CD14-positive monocyte (primary cell): ENCODE results near the gene SV2B. TPM values are rescaled to one million over a fixed set of nuclear protein-coding genes. Genes with fewer than 3 reads are reported as not detected.

Source experiments
- DNase-seq, 3 donors: peaks; one replicate each; pipeline ENCODE4 v3.0.0-alpha.2; 2011 to 2022
- H2AFZ ChIP-seq: 2 replicates; pipeline ENCODE4 v1.6.0; 2012; ENCODE audit warnings: mild to moderate bottlenecking, low read depth, low read length, inconsistent platforms; ENCODE audit not compliant: insufficient read depth, poor library complexity, severe bottlenecking
- H3K27ac ChIP-seq, 2 donors: 1 replicate in 1 of 2; 2 replicates in 1 of 2; pipeline ENCODE4 v1.5.1; 2012 to 2013; ENCODE audit warnings: low read length in 2 of 2, control low read depth in 1 of 2, inconsistent platforms in 1 of 2, low read depth in 1 of 2, mild to moderate bottlenecking in 1 of 2
- H3K27me3 ChIP-seq, 2 donors: one replicate each; pipeline versions ENCODE4 v1.6.0 to v1.6.1; 2011 to 2013; ENCODE audit warnings: low read length in 2 of 2; ENCODE audit not compliant: control insufficient read depth in 2 of 2, insufficient read depth in 2 of 2
- H3K36me3 ChIP-seq, 2 donors: replicated peaks in 1 of 2; 1 replicate in 1 of 2; 2 replicates in 1 of 2; pipeline versions ENCODE4 v1.5.1 to v1.6.1; 2012 to 2013; ENCODE audit warnings: low read length in 2 of 2, control low read depth in 1 of 2, inconsistent platforms in 1 of 2, mild to moderate bottlenecking in 1 of 2; ENCODE audit not compliant: insufficient read depth in 2 of 2, control insufficient read depth in 1 of 2
- H3K4me1 ChIP-seq, 2 donors: 1 replicate in 1 of 2; 2 replicates in 1 of 2; pipeline versions ENCODE4 v1.5.1 to v1.6.1; 2012 to 2013; ENCODE audit warnings: low read length in 2 of 2, control low read depth in 1 of 2, inconsistent platforms in 1 of 2, mild to moderate bottlenecking in 1 of 2, moderate library complexity in 1 of 2; ENCODE audit not compliant: insufficient read depth in 2 of 2, control insufficient read depth in 1 of 2
- H3K4me2 ChIP-seq: replicated peaks from 2 replicates; pipeline ENCODE3; 2012; ENCODE audit warnings: low read length, moderate library complexity, mild to moderate bottlenecking; ENCODE audit not compliant: poor library complexity, severe bottlenecking; ENCODE audit errors: extremely low read depth
- H3K4me3 ChIP-seq, 3 experiments: fragments of 200-600 bp in 1 of 3; sonication (generic) in 1 of 3; replicated peaks in 1 of 3; 1 replicate in 2 of 3; 2 replicates in 1 of 3; pipeline ENCODE4 v1.5.1; 2011 to 2013; ENCODE audit warnings: low read length in 3 of 3, mild to moderate bottlenecking in 3 of 3, control low read depth in 2 of 3, low read depth in 2 of 3, inconsistent platforms in 1 of 3, moderate library complexity in 1 of 3
- H3K79me2 ChIP-seq: 2 replicates; pipeline ENCODE4 v1.6.0; 2012; ENCODE audit warnings: mild to moderate bottlenecking, control low read depth, inconsistent platforms, low read length, moderate library complexity; ENCODE audit not compliant: insufficient read depth
- H3K9ac ChIP-seq: 2 replicates; pipeline ENCODE4 v1.6.0; 2017; ENCODE audit warnings: low read length, mild to moderate bottlenecking; ENCODE audit not compliant: insufficient read depth, poor library complexity, severe bottlenecking
- H3K9me3 ChIP-seq, 2 donors: replicated peaks in 1 of 2; 1 replicate in 1 of 2; 2 replicates in 1 of 2; pipeline versions ENCODE4 v1.5.1 to v1.6.1; 2012 to 2013; ENCODE audit warnings: low read length in 2 of 2, control low read depth in 1 of 2; ENCODE audit not compliant: control insufficient read depth in 1 of 2, insufficient read depth in 1 of 2
- H4K20me1 ChIP-seq: 2 replicates; pipeline ENCODE4 v1.6.0; 2012; ENCODE audit warnings: mild to moderate bottlenecking, low read length, control low read depth, moderate library complexity; ENCODE audit not compliant: insufficient read depth
- H3K27ac Mint-ChIP-seq, 7 donors: one replicate each; pipeline ENCODE4 v1.8.0; 2020; ENCODE audit warnings: mild to moderate bottlenecking in 7 of 7, mixed read lengths in 7 of 7, moderate library complexity in 6 of 7, inconsistent platforms in 2 of 7
- H3K27me3 Mint-ChIP-seq, 3 donors: one replicate each; pipeline ENCODE4 v1.8.0; 2021 to 2022; ENCODE audit warnings: low read depth in 3 of 3, mild to moderate bottlenecking in 3 of 3, mixed read lengths in 3 of 3, moderate library complexity in 3 of 3, inconsistent platforms in 1 of 3
- H3K36me3 Mint-ChIP-seq, 2 donors: one replicate each; pipeline ENCODE4 v1.8.0; 2020; ENCODE audit warnings: mixed read lengths in 2 of 2, inconsistent platforms in 1 of 2, mild to moderate bottlenecking in 1 of 2
- H3K4me1 Mint-ChIP-seq: one replicate; pipeline ENCODE4 v1.8.0; 2020; ENCODE audit warnings: mild to moderate bottlenecking, mixed read lengths
- H3K4me3 Mint-ChIP-seq, 2 donors: one replicate each; pipeline ENCODE4 v1.8.0; 2020; ENCODE audit warnings: mild to moderate bottlenecking in 2 of 2, mixed read lengths in 2 of 2, moderate library complexity in 1 of 2
- H3K9me3 Mint-ChIP-seq, 7 donors: one replicate each; pipeline ENCODE4 v1.8.0; 2020 to 2022; ENCODE audit warnings: mixed read lengths in 7 of 7, mild to moderate bottlenecking in 6 of 7, moderate library complexity in 6 of 7, inconsistent platforms in 2 of 7
- CTCF ChIP-seq: fragments of 200-600 bp; IDR thresholded peaks from one replicate; pipeline ENCODE4 v1.8.0; 2022; ENCODE audit warnings: antibody characterized with exemption, mild to moderate bottlenecking
- WGBS: methylation state at CpG from one replicate; pipeline ENCODE4 v1.1.5; 2013; ENCODE audit warnings: missing lambda C conversion rate; ENCODE audit not compliant: insufficient coverage; 5-methylcytosine and 5-hydroxymethylcytosine counted together
- intact Hi-C, 2 donors: fragments of 100-400 bp; cut with micrococcal nuclease; formaldehyde crosslinking; loops; one replicate each; pipeline versions ENCODE4 v1.15.0 to v1.15.1; 2023
- polyA plus RNA-seq, 3 donors: library from polyadenylated mRNA; depleted of rRNA in 1 of 3; unstranded in 2 of 3; stranded (reverse) in 1 of 3; fragments of 300-500 nt in 2 of 3; fragments of >200 nt in 1 of 3; fragmentation: Illumina TruSeq in 2 of 3; gene quantifications; 1 replicate in 2 of 3; 2 replicates in 1 of 3; pipeline ENCODE4 v1.2.3, GENCODE V29; 2012 to 2021

Gene SV2B
- polyA plus RNA-seq, 3 donors = not detected

- H3K9ac ChIP-seq = no peak overlapping the region
- no peak overlapping the region for H3K4me3 ChIP-seq
- peaks cover 15 to 20% (median 17%) of the 10 kb centered on the region in 3 donors for H3K27me3 Mint-ChIP-seq
- intact Hi-C loops = no loop called here
- peaks cover 5 to 8% of the 10 kb centered on the region in 2 donors for H3K27me3 ChIP-seq
- TF ChIP-seq CTCF = no peak
- WGBS = no CpG with 5 or more reads among the region's 1 CpG
- H3K4me3 Mint-ChIP-seq = no peak overlapping the region
- no peaks in the 10 kb centered on the region for H3K36me3 Mint-ChIP-seq
- no peak for DNase-seq
- H2AFZ ChIP-seq = no peak overlapping the region
- no peak overlapping the region for H3K4me2 ChIP-seq
- H3K79me2 ChIP-seq = no peaks in the 10 kb centered on the region
- no peaks in the 10 kb centered on the region for H3K36me3 ChIP-seq
- H3K27ac Mint-ChIP-seq = no peak overlapping the region
- H3K9me3 ChIP-seq = no peaks in the 10 kb centered on the region
- no peaks in the 10 kb centered on the region for H3K4me1 Mint-ChIP-seq
- no peak overlapping the region for H3K27ac ChIP-seq
- H4K20me1 ChIP-seq = no peaks in the 10 kb centered on the region
- no peaks in the 10 kb centered on the region for H3K9me3 Mint-ChIP-seq
- no peaks in the 10 kb centered on the region for H3K4me1 ChIP-seq
Measured at GRCh38 chr15:91192285-91192684, 92.2 kb downstream of the SV2B start.

- Histone ChIP-seq H3K9ac (no peak overlapping the region), H3K4me1 (no peaks in the 10 kb centered on the region), H2AFZ (no peak overlapping the region), H3K4me2 (no peak overlapping the region), H3K4me3 (no peak overlapping the region), H4K20me1 (no peaks in the 10 kb centered on the region), H3K9me3 (no peaks in the 10 kb centered on the region), H3K79me2 (no peaks in the 10 kb centered on the region), H3K27ac (no peak overlapping the region), H3K27me3 (peaks cover 5 to 8% of the 10 kb centered on the region in 2 donors), H3K36me3 (no peaks in the 10 kb centered on the region)
- H3K9me3 Mint-ChIP-seq = no peaks in the 10 kb centered on the region
- 89% methylated on average over 8 of the region's 11 CpGs for WGBS
- peaks cover 15 to 20% (median 17%) of the 10 kb centered on the region in 3 donors for H3K27me3 Mint-ChIP-seq
- intact Hi-C loops = no loop called here
- no peaks in the 10 kb centered on the region for H3K36me3 Mint-ChIP-seq
- no peak for TF ChIP-seq CTCF
- H3K4me3 Mint-ChIP-seq = no peak overlapping the region
- H3K27ac Mint-ChIP-seq = no peak overlapping the region
- no peak for DNase-seq
- H3K4me1 Mint-ChIP-seq = no peaks in the 10 kb centered on the region
Measured at GRCh38 chr15:91192690-91193377, 92.8 kb downstream of the SV2B start.
